Fibroblast of the aortic adventitia (primary cell): ENCODE data around the gene OR52N4. TPM values are rescaled to one million over a fixed set of nuclear protein-coding genes. Genes with fewer than 3 reads are reported as not detected.
"Not testable (repeated sequence)": the region's sequence is repeated elsewhere in the genome, so short reads cannot be mapped to it uniquely, and the experiment has no call there.

Experiments
- DNase-seq: peaks from one replicate; pipeline ENCODE4 v3.0.0-alpha.2; 2010; ENCODE audit warnings: low read depth
- H3K4me3 ChIP-seq: 2 replicates; pipeline ENCODE4 v1.5.1; 2011; ENCODE audit warnings: low read depth, mild to moderate bottlenecking, control low read depth, low read length, moderate library complexity
- total RNA-seq: library from RNA; depleted of rRNA; stranded (reverse); fragments of >200 nt; gene quantifications from 2 replicates; pipeline ENCODE4 v1.2.3, GENCODE V29; 2012; ENCODE audit warnings: low replicate concordance
- TF ChIP-seq, protein P1 (sequence below): IDR thresholded peaks from 2 replicates; pipeline ENCODE4 v1.5.1; 2011; ENCODE audit warnings: mild to moderate bottlenecking, low read length, control low read depth, inconsistent platforms; ENCODE audit not compliant: insufficient read depth

OR52N4 gene
- total RNA-seq: not detected in 2 replicates

DNA sequence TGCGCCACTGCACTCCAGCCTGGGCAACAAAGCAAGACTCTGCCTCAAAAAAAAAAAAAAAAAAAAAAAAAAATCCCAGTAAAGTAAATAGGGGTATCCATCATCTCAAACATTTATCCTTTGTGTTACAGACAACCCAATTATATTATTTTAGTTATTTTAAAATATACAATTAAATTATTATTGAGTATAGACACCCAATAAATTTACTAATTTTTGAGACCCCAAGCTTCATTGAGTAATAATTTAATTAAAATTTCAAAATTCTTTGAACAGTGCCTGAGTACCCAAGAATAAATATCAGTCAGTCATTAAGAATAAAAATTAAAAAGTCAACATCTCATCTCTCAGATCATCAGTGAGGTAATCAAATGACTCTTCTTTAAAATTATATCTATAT lies at the start of gene OR52N4:
Gene OR52N4 (plus strand): TSS at position 301 of the 400 bp plus-strand sequence. CDS start 498 bp downstream, outside the sequence.
- no peak within 1 kb of the TSS for H3K4me3 ChIP-seq
- TF ChIP-seq, protein P1, sequence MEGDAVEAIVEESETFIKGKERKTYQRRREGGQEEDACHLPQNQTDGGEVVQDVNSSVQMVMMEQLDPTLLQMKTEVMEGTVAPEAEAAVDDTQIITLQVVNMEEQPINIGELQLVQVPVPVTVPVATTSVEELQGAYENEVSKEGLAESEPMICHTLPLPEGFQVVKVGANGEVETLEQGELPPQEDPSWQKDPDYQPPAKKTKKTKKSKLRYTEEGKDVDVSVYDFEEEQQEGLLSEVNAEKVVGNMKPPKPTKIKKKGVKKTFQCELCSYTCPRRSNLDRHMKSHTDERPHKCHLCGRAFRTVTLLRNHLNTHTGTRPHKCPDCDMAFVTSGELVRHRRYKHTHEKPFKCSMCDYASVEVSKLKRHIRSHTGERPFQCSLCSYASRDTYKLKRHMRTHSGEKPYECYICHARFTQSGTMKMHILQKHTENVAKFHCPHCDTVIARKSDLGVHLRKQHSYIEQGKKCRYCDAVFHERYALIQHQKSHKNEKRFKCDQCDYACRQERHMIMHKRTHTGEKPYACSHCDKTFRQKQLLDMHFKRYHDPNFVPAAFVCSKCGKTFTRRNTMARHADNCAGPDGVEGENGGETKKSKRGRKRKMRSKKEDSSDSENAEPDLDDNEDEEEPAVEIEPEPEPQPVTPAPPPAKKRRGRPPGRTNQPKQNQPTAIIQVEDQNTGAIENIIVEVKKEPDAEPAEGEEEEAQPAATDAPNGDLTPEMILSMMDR: no peak
- no peak for DNase-seq

DNA sequence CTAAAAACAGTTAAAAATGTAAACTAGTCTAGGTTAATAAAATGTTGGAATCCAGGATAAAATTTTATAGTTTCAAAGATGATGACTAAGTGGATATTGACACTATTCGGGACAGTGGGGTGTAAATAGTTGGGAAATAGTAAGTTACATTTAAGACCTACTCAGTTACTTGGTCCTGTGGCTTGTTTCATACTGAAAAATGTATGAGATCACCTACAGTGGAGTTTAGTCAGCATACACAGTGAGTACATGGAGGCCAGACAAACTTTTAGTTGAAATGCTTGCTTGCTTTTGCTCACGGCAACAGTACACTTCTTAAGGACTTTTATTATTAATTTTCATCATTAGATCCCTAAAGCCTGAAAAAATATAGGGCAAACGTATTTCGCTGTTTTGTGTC lies 48.4 kb upstream of the OR52N4 start:
- TF ChIP-seq, protein P1: no peak
- no peak for DNase-seq
- H3K4me3 ChIP-seq: no peak overlapping the region

DNA sequence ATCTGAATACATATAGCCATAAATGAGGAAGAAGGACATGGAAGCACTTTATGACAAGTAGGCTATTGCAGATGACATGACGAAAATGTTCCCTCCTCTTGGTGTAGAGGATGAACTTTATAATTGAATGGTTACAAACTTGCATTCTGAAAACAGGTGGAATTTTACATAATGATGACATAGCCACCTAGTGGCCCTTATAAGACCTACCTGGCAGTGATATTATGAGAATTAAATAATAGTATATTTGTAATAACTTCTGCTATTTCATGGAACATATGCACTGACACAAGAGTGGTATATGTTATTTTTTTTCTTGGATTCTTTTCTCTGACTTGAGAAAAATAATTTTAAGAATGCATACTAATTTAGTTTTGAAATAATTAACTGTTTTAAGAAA lies 41.5 kb upstream of the OR52N4 start:
- TF ChIP-seq, protein P1: peak; percentile 43
- DNase-seq: peak; percentile 21

DNA sequence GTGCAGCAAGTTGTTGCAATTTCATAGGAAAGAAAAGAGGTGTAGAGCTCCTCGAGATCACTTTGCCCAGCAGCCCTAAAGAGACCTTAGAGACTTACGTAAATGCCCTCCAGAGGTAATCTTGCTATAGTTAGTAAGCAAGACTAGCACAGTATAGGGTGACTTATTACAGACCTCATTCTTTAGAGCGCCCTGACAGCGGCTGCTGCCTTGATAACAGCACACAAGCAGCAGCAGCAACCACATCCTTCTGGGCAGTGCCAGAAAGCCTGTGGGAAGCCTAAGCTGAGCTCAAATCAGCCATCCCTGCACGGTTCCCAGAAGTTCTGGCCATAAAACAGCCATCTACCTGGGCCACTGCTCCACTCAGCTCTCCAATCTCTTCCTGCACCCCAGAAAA lies 40.3 kb upstream of the OR52N4 start:
- H3K4me3 ChIP-seq: no peak overlapping the region
- peak; percentile 39 for DNase-seq
- TF ChIP-seq, protein P1: no peak

More for the DNA sequence above, 41.5 kb upstream of the OR52N4 start:
- no peak overlapping the region for H3K4me3 ChIP-seq

DNA sequence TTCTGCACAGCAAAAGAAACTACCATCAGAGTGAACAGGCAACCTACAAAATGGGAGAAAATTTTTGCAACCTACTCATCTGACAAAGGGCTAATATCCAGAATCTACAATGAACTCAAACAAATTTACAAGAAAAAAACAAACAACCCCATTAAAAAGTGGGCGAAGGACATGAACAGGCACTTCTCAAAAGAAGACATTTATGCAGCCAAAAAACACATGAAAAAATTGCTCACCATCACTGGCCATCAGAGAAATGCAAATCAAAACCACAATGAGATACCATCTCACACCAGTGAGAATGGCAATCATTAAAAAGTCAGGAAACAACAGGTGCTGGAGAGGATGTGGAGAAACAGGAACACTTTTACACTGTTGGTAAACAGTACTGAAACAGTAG lies 37.5 kb upstream of the OR52N4 start:
- H3K4me3 ChIP-seq, DNase-seq: not testable (repeated sequence)

DNA sequence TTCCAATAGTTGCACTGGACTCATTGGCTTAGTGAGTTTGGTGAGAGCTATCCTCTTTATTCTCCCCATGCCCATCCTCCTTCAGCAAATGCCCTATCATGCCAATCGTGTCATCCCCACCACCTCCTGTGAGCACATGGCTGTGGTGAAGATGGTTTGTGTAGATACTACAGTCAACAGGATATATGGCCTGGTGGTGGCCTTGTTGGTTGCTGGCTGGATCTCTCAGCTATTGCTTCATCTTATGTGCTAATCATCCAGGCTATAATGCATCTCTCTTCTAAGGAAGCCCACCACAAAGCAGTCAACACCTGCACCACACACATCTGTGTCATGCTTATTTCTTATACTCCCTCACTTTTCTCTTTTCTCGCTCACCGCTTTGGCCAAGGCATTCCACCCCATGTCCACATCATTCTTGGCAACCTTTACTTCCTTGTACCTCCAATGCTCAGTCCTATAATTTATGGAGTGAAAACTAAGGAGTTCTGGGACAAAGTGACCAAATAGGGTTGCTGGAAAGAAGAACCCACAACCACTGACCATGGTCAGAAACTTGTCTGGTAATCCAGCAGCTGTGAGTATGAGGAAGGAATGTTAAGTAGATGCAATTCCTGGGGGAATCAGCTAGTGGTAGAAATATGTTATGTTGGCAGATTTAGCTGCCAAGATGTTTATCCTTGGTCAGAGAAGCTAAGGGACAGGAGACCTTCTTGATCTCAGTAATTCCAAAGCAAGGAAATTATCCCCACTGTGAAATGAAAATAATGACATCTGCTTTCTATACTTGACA lies 34.1 kb upstream of the OR52N4 start:
- DNase-seq: no peak

DNA sequence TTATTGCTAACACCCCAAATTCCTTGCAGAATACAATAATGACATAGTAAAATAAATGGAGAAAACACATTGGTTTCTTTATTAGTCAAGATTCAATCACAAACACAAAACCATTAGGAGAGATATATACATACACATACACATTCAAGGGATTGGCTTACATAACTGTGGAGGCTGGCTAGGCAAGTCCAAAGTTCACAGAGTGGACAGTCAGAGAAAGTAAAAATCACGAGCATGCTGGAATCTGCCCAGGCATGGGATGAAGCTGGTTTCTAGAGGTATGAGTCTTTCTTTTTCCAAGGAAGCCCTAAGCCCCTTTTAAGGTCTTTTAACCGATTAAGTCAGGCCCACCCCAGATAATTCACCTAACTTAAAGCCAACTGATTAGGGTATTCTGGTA lies 31.4 kb upstream of the OR52N4 start:
- DNase-seq: no peak
- TF ChIP-seq, protein P1: no peak
- no peak overlapping the region for H3K4me3 ChIP-seq

More for the DNA sequence above, 34.1 kb upstream of the OR52N4 start:
- TF ChIP-seq, protein P1: no peak
- H3K4me3 ChIP-seq: no peak overlapping the region
